Liver (tissue), 3 donors: ENCODE results near the gene DCAF8.

ENCODE experiments used
- CTCF ChIP-seq: fragments of 150-350 bp; IDR thresholded peaks from 2 replicates; pipeline ENCODE4 v1.5.1; 2017; ENCODE audit warnings: improper control_type of control experiment, low read depth, low read length; ENCODE audit not compliant: missing input control
- RAD21 ChIP-seq, 2 donors: IDR thresholded peaks; 2 replicates each; pipeline ENCODE4 v1.6.1; 2016; ENCODE audit warnings: antibody characterized with exemption in 2 of 2, mild to moderate bottlenecking in 2 of 2
- donor health status: healthy.
- donor health status: healthy.

GRCh38 chr1:160207771-160208556, 54.4 kb downstream of the DCAF8 start:
- no peak for TF ChIP-seq CTCF
- TF ChIP-seq RAD21 (IDR thresholded peaks at IDR 0.05): no peak
